PFSK-1 (cell line): Measurements from ENCODE around the gene ADTRP.

ENCODE experiments used
- POLR2AphosphoS5 ChIP-seq: IDR thresholded peaks from 2 replicates; pipeline ENCODE4 v1.6.1; 2012; ENCODE audit warnings: low read depth, mild to moderate bottlenecking, control low read depth, low read length, moderate library complexity
- REST ChIP-seq, 2 experiments: IDR thresholded peaks; 2 replicates each; pipeline versions ENCODE4 v1.6.1 to v1.8.0; 2011 to 2012; ENCODE audit warnings: low read depth in 2 of 2, low read length in 2 of 2, control low read depth in 1 of 2, inconsistent platforms in 1 of 2, mild to moderate bottlenecking in 1 of 2, moderate library complexity in 1 of 2; ENCODE audit not compliant: insufficient read depth in 1 of 2
- SIN3A ChIP-seq: IDR thresholded peaks from 2 replicates; pipeline ENCODE4 v1.6.1; 2012; ENCODE audit warnings: mild to moderate bottlenecking, low read length, moderate library complexity, borderline replicate concordance; ENCODE audit not compliant: insufficient read depth

DNA sequence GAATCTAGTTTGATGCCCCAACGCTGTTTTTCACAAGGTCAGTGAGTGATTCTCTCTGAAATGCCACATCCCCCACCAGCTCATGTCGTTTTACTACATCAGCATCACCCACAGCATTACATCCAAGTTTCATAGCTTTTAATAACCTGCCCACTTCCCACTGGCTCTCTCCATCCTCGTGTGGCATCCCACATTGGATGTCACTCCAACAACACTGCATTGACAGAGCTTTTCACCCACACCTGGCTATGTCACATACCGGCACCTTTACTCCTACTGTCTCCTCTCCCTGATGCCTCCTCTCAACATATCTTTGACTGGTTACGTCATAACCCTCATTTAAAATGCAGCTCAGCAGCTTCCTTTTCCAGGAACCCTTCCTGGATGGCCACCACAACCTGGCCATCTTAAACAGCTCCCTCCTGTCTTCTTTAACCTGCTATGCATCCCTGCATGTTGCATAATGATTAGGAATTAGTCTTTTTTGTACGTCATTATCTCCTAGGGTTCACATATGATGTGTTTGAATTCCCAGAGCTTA is 5.0 kb upstream of the ADTRP start:
- TF ChIP-seq SIN3A (no peak), POLR2AphosphoS5 (no peak), REST (IDR thresholded peaks at IDR 0.05; ENCODE audit: insufficient read depth in 1 of 2, low read depth in 2 of 2, low read length in 2 of 2) (no peak)
